Esophagus squamous epithelium (tissue), 5 donors: ENCODE data around the gene SPATA46. TPM values are rescaled to one million over a fixed set of nuclear protein-coding genes. Genes with fewer than 3 reads are reported as not detected.

Experiments used
- DNase-seq: peaks from one replicate; lab custom pipeline; 2025; lab: John Stamatoyannopoulos, UW
- H3K27ac ChIP-seq, 4 donors: fragments of 200-600 bp; sonication (generic); one replicate each; pipeline ENCODE4 v1.5.1; 2016 to 2019; ENCODE audit warnings: mild to moderate bottlenecking in 1 of 4
- H3K27me3 ChIP-seq, 4 donors: fragments of 200-600 bp; sonication (generic); 1 replicate in 3 of 4; 2 replicates in 1 of 4; pipeline versions ENCODE4 v1.5.1 to v1.6.0; 2017 to 2021; ENCODE audit warnings: antibody characterized with exemption in 1 of 4
- H3K36me3 ChIP-seq, 3 donors: fragments of 200-600 bp; sonication (generic); one replicate each; pipeline ENCODE4 v1.5.1; 2016 to 2019
- H3K4me1 ChIP-seq, 3 donors: fragments of 200-600 bp; sonication (generic); one replicate each; pipeline ENCODE4 v1.5.1; 2017 to 2019
- H3K4me3 ChIP-seq, 4 donors: fragments of 200-600 bp; sonication (generic); 1 replicate in 3 of 4; 2 replicates in 1 of 4; pipeline ENCODE4 v1.5.1; 2016 to 2019; ENCODE audit warnings: mild to moderate bottlenecking in 2 of 4, moderate library complexity in 1 of 4
- H3K9me3 ChIP-seq, 3 donors: fragments of 200-600 bp; sonication (generic); one replicate each; pipeline ENCODE4 v1.5.1; 2016 to 2019
- CTCF ChIP-seq, 6 experiments: fragments of 450-650 bp in 4 of 6; fragments of 200-600 bp in 2 of 6; sonication (generic) in 2 of 6; IDR thresholded peaks; one replicate each; pipeline ENCODE4 v1.5.1; 2016 to 2019; ENCODE audit warnings: antibody characterized with exemption in 6 of 6, mild to moderate bottlenecking in 4 of 6, moderate library complexity in 4 of 6
- POLR2A ChIP-seq, 4 donors: fragments of 450-650 bp; IDR thresholded peaks; one replicate each; pipeline ENCODE4 v1.6.1; 2017; ENCODE audit warnings: antibody characterized with exemption in 4 of 4, mild to moderate bottlenecking in 4 of 4, moderate library complexity in 3 of 4
- WGBS, 2 donors: methylation state at CpG; one replicate each; pipeline ENCODE4 v1.1.5; 2018; 5-methylcytosine and 5-hydroxymethylcytosine counted together
- intact Hi-C: fragments of 100-400 bp; cut with DNase I; formaldehyde crosslinking; loops from one replicate; pipeline ENCODE4 v1.15.0; 2022
- total RNA-seq, 4 donors: library from RNA; depleted of rRNA; stranded (reverse); fragments of >200 nt; gene quantifications; one replicate each; pipeline ENCODE4 v1.1.0, GENCODE V29; 2016
- donor health status: DM: yes; HTN: yes; CAD: no.

SPATA46 gene
- total RNA-seq, 4 donors from 2014 or later: not detected

GRCh38 chr1:162351246-162351842 lies 25.3 kb downstream of the SPATA46 start:
- no peaks in the 10 kb centered on the region for H3K36me3 ChIP-seq
- H3K4me1 ChIP-seq: peaks cover 0 to 11% (median 4%) of the 10 kb centered on the region in 3 donors
- no peaks in the 10 kb centered on the region for H3K27me3 ChIP-seq
- WGBS, 2 donors: 80 to 89% methylated on average over 6 of the region's 6 CpGs
- DNase-seq: no peak
- intact Hi-C loops: no loop called here
- H3K27ac ChIP-seq: no peak overlapping the region
- H3K4me3 ChIP-seq: no peak overlapping the region
- TF ChIP-seq POLR2A (IDR thresholded peaks at IDR 0.05) (no peak), CTCF (IDR thresholded peaks at IDR 0.05) (no peak)
- no peaks in the 10 kb centered on the region for H3K9me3 ChIP-seq

- Histone ChIP-seq H3K27ac (peak overlapping the region in 2 of 4 donors; percentile 5 to 22), H3K9me3 (no peaks in the 10 kb centered on the region), H3K27me3 (no peaks in the 10 kb centered on the region), H3K36me3 (no peaks in the 10 kb centered on the region), H3K4me1 (peaks cover 0 to 11% (median 4%) of the 10 kb centered on the region in 3 donors), H3K4me3 (no peak overlapping the region)
- TF ChIP-seq CTCF (IDR thresholded peaks at IDR 0.05) (no peak), POLR2A (IDR thresholded peaks at IDR 0.05) (no peak)
- intact Hi-C loops: no loop called here
- WGBS, 2 donors: 43 to 48% methylated on average over 11 of the region's 11 CpGs
- no peak for DNase-seq
These were observed 26.9 kb downstream of the SPATA46 start for GRCh38 chr1:162349635-162350330.

- DNase-seq: no peak
- Histone ChIP-seq H3K4me3 (no peak overlapping the region), H3K27ac (no peak overlapping the region), H3K36me3 (no peaks in the 10 kb centered on the region), H3K27me3 (no peaks in the 10 kb centered on the region), H3K4me1 (peaks cover 0 to 11% (median 4%) of the 10 kb centered on the region in 3 donors), H3K9me3 (no peaks in the 10 kb centered on the region)
- intact Hi-C loops: no loop called here
- TF ChIP-seq CTCF (IDR thresholded peaks at IDR 0.05) (no peak), POLR2A (IDR thresholded peaks at IDR 0.05) (no peak)
- 65 to 67% methylated on average over 3 of the region's 3 CpGs for WGBS, 2 donors
These were observed 29.4 kb downstream of the SPATA46 start for GRCh38 chr1:162347281-162347680.

GRCh38 chr1:162343470-162343869 lies 33.2 kb downstream of the SPATA46 start:
- WGBS, 2 donors: 79 to 86% methylated on average over 2 to 5 of the region's 5 CpGs
- no peak overlapping the region for H3K27ac ChIP-seq
- no peaks in the 10 kb centered on the region for H3K27me3 ChIP-seq
- intact Hi-C loops: no loop called here
- H3K9me3 ChIP-seq: no peaks in the 10 kb centered on the region
- no peak overlapping the region for H3K4me3 ChIP-seq
- DNase-seq: no peak
- H3K36me3 ChIP-seq: no peaks in the 10 kb centered on the region
- TF ChIP-seq POLR2A (IDR thresholded peaks at IDR 0.05) (no peak), CTCF (IDR thresholded peaks at IDR 0.05) (no peak)
- H3K4me1 ChIP-seq: no peaks in the 10 kb centered on the region

- H3K27ac ChIP-seq: no peak overlapping the region
- H3K9me3 ChIP-seq: no peaks in the 10 kb centered on the region
- no peak overlapping the region for H3K4me3 ChIP-seq
- intact Hi-C loops: no loop called here
- H3K27me3 ChIP-seq: no peaks in the 10 kb centered on the region
- TF ChIP-seq POLR2A (IDR thresholded peaks at IDR 0.05): no peak
- no peak for TF ChIP-seq CTCF (IDR thresholded peaks at IDR 0.05)
- WGBS, 2 donors: 88 to 100% methylated on average over 1 of the region's 1 CpG
- no peak for DNase-seq
- no peaks in the 10 kb centered on the region for H3K36me3 ChIP-seq
- no peaks in the 10 kb centered on the region for H3K4me1 ChIP-seq
These were observed 34.1 kb downstream of the SPATA46 start for GRCh38 chr1:162342452-162342983.
